Liver (tissue), 9 donors: ENCODE data around the gene QARS1. TPM values are rescaled to one million over a fixed set of nuclear protein-coding genes. Genes with fewer than 3 reads are reported as not detected.

Experiments used
- DNase-seq: peaks from one replicate; pipeline ENCODE4 v3.0.0-alpha.2; 2017; ENCODE audit warnings: low spot score
- H3K27ac ChIP-seq, 2 donors: one replicate each; pipeline ENCODE4 v1.7.0; 2013; ENCODE audit warnings: inconsistent platforms in 2 of 2, low read length in 2 of 2, control low read depth in 1 of 2, low read depth in 1 of 2, mild to moderate bottlenecking in 1 of 2
- H3K27me3 ChIP-seq, 4 donors: one replicate each; pipeline versions ENCODE4 v1.6.1 to v1.7.0; 2013; ENCODE audit warnings: low read length in 3 of 4, inconsistent platforms in 1 of 4, mild to moderate bottlenecking in 1 of 4, moderate library complexity in 1 of 4; ENCODE audit not compliant: control insufficient read depth in 4 of 4, insufficient read depth in 4 of 4
- H3K36me3 ChIP-seq, 4 donors: one replicate each; pipeline versions ENCODE4 v1.6.1 to v1.7.0; 2013; ENCODE audit warnings: low read length in 3 of 4, mild to moderate bottlenecking in 3 of 4, low read depth in 1 of 4, moderate library complexity in 1 of 4; ENCODE audit not compliant: control insufficient read depth in 4 of 4, insufficient read depth in 3 of 4
- H3K4me1 ChIP-seq, 4 donors: one replicate each; pipeline versions ENCODE4 v1.6.1 to v1.7.0; 2013; ENCODE audit warnings: low read length in 3 of 4, mild to moderate bottlenecking in 3 of 4, moderate library complexity in 1 of 4; ENCODE audit not compliant: control insufficient read depth in 4 of 4, insufficient read depth in 4 of 4
- H3K4me3 ChIP-seq, 3 donors: one replicate each; pipeline versions ENCODE4 v1.6.1 to v1.7.0; 2013; ENCODE audit warnings: low read length in 3 of 3, control low read depth in 1 of 3, low read depth in 1 of 3, mild to moderate bottlenecking in 1 of 3
- H3K9ac ChIP-seq, 2 donors: one replicate each; pipeline ENCODE4 v1.7.0; 2013; ENCODE audit warnings: low read length in 2 of 2, mild to moderate bottlenecking in 2 of 2, moderate library complexity in 2 of 2, control low read depth in 1 of 2, low read depth in 1 of 2
- H3K9me3 ChIP-seq, 4 donors: one replicate each; pipeline versions ENCODE4 v1.6.1 to v1.7.0; 2013; ENCODE audit warnings: low read length in 3 of 4; ENCODE audit not compliant: control insufficient read depth in 4 of 4
- ATF3 ChIP-seq: IDR thresholded peaks from 2 replicates; pipeline ENCODE4 v1.6.1; 2016; ENCODE audit warnings: antibody characterized with exemption
- CTCF ChIP-seq: fragments of 150-350 bp; IDR thresholded peaks from 2 replicates; pipeline ENCODE4 v1.5.1; 2017; ENCODE audit warnings: improper control_type of control experiment, low read depth, low read length; ENCODE audit not compliant: missing input control
- EGR1 ChIP-seq, 2 donors: IDR thresholded peaks; 2 replicates each; pipeline ENCODE4 v1.6.1; 2016 to 2018; ENCODE audit warnings: antibody characterized with exemption in 2 of 2, low read depth in 2 of 2
- FOXA2 ChIP-seq: IDR thresholded peaks from 2 replicates; pipeline ENCODE4 v1.6.1; 2016; ENCODE audit warnings: antibody characterized with exemption
- GABPA ChIP-seq, 2 donors: IDR thresholded peaks in 1 of 2; conservative IDR thresholded peaks in 1 of 2; 2 replicates each; pipeline ENCODE4 v1.6.1; 2016; ENCODE audit warnings: antibody characterized with exemption in 2 of 2, mild to moderate bottlenecking in 1 of 2, moderate library complexity in 1 of 2
- HNF4A ChIP-seq, 2 donors: conservative IDR thresholded peaks; 2 replicates each; pipeline ENCODE4 v1.6.1; 2016; ENCODE audit warnings: antibody characterized with exemption in 2 of 2, mild to moderate bottlenecking in 2 of 2
- HNF4G ChIP-seq: IDR thresholded peaks from 2 replicates; pipeline ENCODE4 v1.6.1; 2016; ENCODE audit warnings: antibody characterized with exemption
- MAX ChIP-seq: IDR thresholded peaks from 2 replicates; pipeline ENCODE4 v1.6.1; 2016; ENCODE audit warnings: antibody characterized with exemption
- RAD21 ChIP-seq, 2 donors: IDR thresholded peaks; 2 replicates each; pipeline ENCODE4 v1.6.1; 2016; ENCODE audit warnings: antibody characterized with exemption in 2 of 2, mild to moderate bottlenecking in 2 of 2
- RXRA ChIP-seq, 2 donors: IDR thresholded peaks; 2 replicates each; pipeline ENCODE4 v1.6.1; 2017 to 2018; ENCODE audit warnings: antibody characterized with exemption in 2 of 2, mild to moderate bottlenecking in 1 of 2
- SP1 ChIP-seq: IDR thresholded peaks from 2 replicates; pipeline ENCODE4 v1.6.1; 2018; ENCODE audit warnings: antibody characterized with exemption, mild to moderate bottlenecking
- TAF1 ChIP-seq: conservative IDR thresholded peaks from 2 replicates; pipeline ENCODE4 v1.6.1; 2016; ENCODE audit warnings: antibody characterized with exemption, mild to moderate bottlenecking
- YY1 ChIP-seq: IDR thresholded peaks from 2 replicates; pipeline ENCODE4 v1.6.1; 2016; ENCODE audit warnings: antibody characterized with exemption, mild to moderate bottlenecking
- ZBTB33 ChIP-seq: IDR thresholded peaks from 2 replicates; pipeline ENCODE4 v1.6.1; 2016; ENCODE audit warnings: antibody characterized with exemption
- WGBS: extraction: QIAGEN DNeasy Blood & Tissue Kit; methylation state at CpG from one replicate; pipeline ENCODE4 v1.1.7; 2013; 5-methylcytosine and 5-hydroxymethylcytosine counted together
- polyA plus RNA-seq, 2 donors: library from polyadenylated mRNA; stranded (reverse) in 1 of 2; unstranded in 1 of 2; fragments of 200-250 nt in 1 of 2; fragments of >200 nt in 1 of 2; fragmentation: Nextera tagmentation in 1 of 2; extraction: Ambion mirVana in 1 of 2; gene quantifications; one replicate each; pipeline versions ENCODE4 v1.2.1 to v1.2.3, GENCODE V29; 2013 to 2015
- total RNA-seq, 2 donors: library from RNA; depleted of rRNA; stranded (reverse); fragments of >200 nt; gene quantifications; one replicate each; pipeline ENCODE4 v1.2.3, GENCODE V29; 2014
- donor health status: healthy.
- donor health status: healthy.
- donor health status: healthy.
- donor health status: healthy.
- donor health status: healthy.

QARS1 gene
- total and polyA plus RNA-seq, 4 donors = 58.0 to 226 (median 145) TPM

- Histone ChIP-seq H3K9ac (no peak overlapping the region), H3K9me3 (no peaks in the 10 kb centered on the region), H3K4me1 (peaks cover 4 to 13% (median 10%) of the 10 kb centered on the region in 4 donors), H3K4me3 (no peak overlapping the region), H3K36me3 (peaks cover 0 to 46% (median 20%) of the 10 kb centered on the region in 4 donors), H3K27ac (no peak overlapping the region), H3K27me3 (no peaks in the 10 kb centered on the region)
- no peak for DNase-seq
- no peak for TF ChIP-seq ZBTB33
- no peak for TF ChIP-seq HNF4A (conservative IDR thresholded peaks at IDR 0.05)
- WGBS = 91% methylated on average over 7 of the region's 7 CpGs
These were observed 19.6 kb upstream of the QARS1 start for GRCh38 chr3:49124203-49124602.

GRCh38 chr3:49123687-49124086 lies 19.1 kb upstream of the QARS1 start:
- DNase-seq = no peak
- TF ChIP-seq FOXA2 (no peak), RXRA (IDR thresholded peaks at IDR 0.05) (no peak)
- Histone ChIP-seq H3K9ac (no peak overlapping the region), H3K27ac (no peak overlapping the region), H3K4me3 (no peak overlapping the region), H3K9me3 (no peaks in the 10 kb centered on the region), H3K4me1 (peaks cover 4 to 16% (median 13%) of the 10 kb centered on the region in 4 donors), H3K27me3 (no peaks in the 10 kb centered on the region), H3K36me3 (peaks cover 0 to 45% (median 22%) of the 10 kb centered on the region in 4 donors)
- WGBS = 96% methylated on average over 17 of the region's 17 CpGs

- no peak overlapping the region for H3K4me3 ChIP-seq
- peaks cover 0 to 42% (median 22%) of the 10 kb centered on the region in 4 donors for H3K36me3 ChIP-seq
- no peaks in the 10 kb centered on the region for H3K9me3 ChIP-seq
- 95% methylated on average over 17 of the region's 17 CpGs for WGBS
- H3K27ac ChIP-seq = no peak overlapping the region
- H3K9ac ChIP-seq = no peak overlapping the region
- no peak for TF ChIP-seq YY1
- TF ChIP-seq RXRA (IDR thresholded peaks at IDR 0.05) = no peak
- no peak for TF ChIP-seq ZBTB33
- no peak for TF ChIP-seq EGR1 (IDR thresholded peaks at IDR 0.05; ENCODE audit: low read depth in 2 of 2)
- TF ChIP-seq ATF3 = no peak
- no peak for TF ChIP-seq HNF4G
- no peak for TF ChIP-seq GABPA (IDR thresholded peaks at IDR 0.05 in 1 of 2, conservative IDR thresholded peaks at IDR 0.05 in 1 of 2)
- TF ChIP-seq HNF4A (conservative IDR thresholded peaks at IDR 0.05) = no peak
- no peak for TF ChIP-seq SP1
- TF ChIP-seq MAX = no peak
- no peak for TF ChIP-seq RAD21 (IDR thresholded peaks at IDR 0.05)
- no peak for TF ChIP-seq TAF1
- TF ChIP-seq CTCF = no peak
- DNase-seq = no peak
- H3K27me3 ChIP-seq = no peaks in the 10 kb centered on the region
- peaks cover 4 to 16% (median 13%) of the 10 kb centered on the region in 4 donors for H3K4me1 ChIP-seq
These were observed 18.5 kb upstream of the QARS1 start for GRCh38 chr3:49122886-49123545.
